GM12891 (cell line): ENCODE data around the gene TRAF7.
"Not testable (repeated sequence)": the region's sequence is repeated elsewhere in the genome, so short reads cannot be mapped to it uniquely, and the experiment has no call there.

Experiments
- PAX5 ChIP-seq: IDR thresholded peaks from 2 replicates; pipeline ENCODE4 v1.6.1; 2011; ENCODE audit warnings: low read length, moderate library complexity, mild to moderate bottlenecking; ENCODE audit not compliant: insufficient read depth, severe bottlenecking
- POLR2A ChIP-seq: IDR thresholded peaks from 2 replicates; pipeline ENCODE4 v1.6.1; 2011; ENCODE audit warnings: low read depth, low read length, control low read depth
- POLR2AphosphoS5 ChIP-seq: IDR thresholded peaks from 2 replicates; pipeline ENCODE4 v1.6.1; 2011; ENCODE audit warnings: low read depth, low read length, control low read depth
- POU2F2 ChIP-seq: IDR thresholded peaks from 2 replicates; pipeline ENCODE4 v1.6.1; 2011; ENCODE audit warnings: low read depth, mild to moderate bottlenecking, control low read depth, low read length, moderate library complexity
- SPI1 ChIP-seq: IDR thresholded peaks from 2 replicates; pipeline ENCODE4 v1.6.1; 2011; ENCODE audit warnings: low read depth, low read length, control low read depth
- TAF1 ChIP-seq: IDR thresholded peaks from 2 replicates; pipeline ENCODE4 v1.6.1; 2011; ENCODE audit warnings: low read depth, low read length, control low read depth

GRCh38 chr16:2107121-2107790 is 48.3 kb upstream of the TRAF7 start:
- not testable (repeated sequence) for TF ChIP-seq POLR2A, POLR2AphosphoS5, POU2F2, SPI1, TAF1, PAX5
